Breast epithelium (tissue), 4 donors: ENCODE results near the gene COL9A3. TPM values are rescaled to one million over a fixed set of nuclear protein-coding genes. Genes with fewer than 3 reads are reported as not detected.

Experiments
- DNase-seq, 2 donors: peaks; one replicate each; pipeline ENCODE4 v3.0.0-alpha.2; 2019; ENCODE audit warnings: low spot score in 2 of 2
- H3K27ac ChIP-seq, 2 donors: fragments of 200-600 bp; sonication (generic) in 1 of 2; one replicate each; pipeline ENCODE4 v1.5.1; 2016 to 2019; ENCODE audit warnings: mild to moderate bottlenecking in 1 of 2
- H3K27me3 ChIP-seq, 2 donors: fragments of 200-600 bp; sonication (generic) in 1 of 2; one replicate each; pipeline versions ENCODE4 v1.5.1 to v1.6.0; 2017 to 2019; ENCODE audit warnings: control low read depth in 1 of 2, mild to moderate bottlenecking in 1 of 2
- H3K36me3 ChIP-seq: fragments of 200-600 bp; one replicate; pipeline ENCODE4 v1.5.1; 2019
- H3K4me1 ChIP-seq, 2 donors: fragments of 200-600 bp; sonication (generic); one replicate each; pipeline ENCODE4 v1.5.1; 2016 to 2019; ENCODE audit warnings: control low read depth in 1 of 2
- H3K4me3 ChIP-seq, 3 donors: fragments of 200-600 bp; sonication (generic); 1 replicate in 2 of 3; 2 replicates in 1 of 3; pipeline ENCODE4 v1.5.1; 2016 to 2019; ENCODE audit warnings: mild to moderate bottlenecking in 3 of 3, moderate library complexity in 2 of 3
- H3K9me3 ChIP-seq, 2 donors: fragments of 200-600 bp; sonication (generic) in 1 of 2; one replicate each; pipeline ENCODE4 v1.5.1; 2016 to 2019; ENCODE audit warnings: control low read depth in 1 of 2
- POLR2A ChIP-seq: fragments of 450-650 bp; IDR thresholded peaks from one replicate; pipeline ENCODE4 v1.6.1; 2016; ENCODE audit warnings: antibody characterized with exemption, mild to moderate bottlenecking, moderate library complexity
- POLR2AphosphoS5 ChIP-seq, 3 donors: sonication (generic); formaldehyde crosslinking; IDR thresholded peaks; one replicate each; pipeline ENCODE4 v1.6.1; 2017; ENCODE audit warnings: antibody characterized with exemption in 3 of 3
- intact Hi-C: fragments of 100-400 bp; cut with DNase I; formaldehyde crosslinking; loops from one replicate; pipeline ENCODE4 v1.15.1; 2023; ENCODE audit warnings: low total_unique reads
- total RNA-seq, 3 donors: library from RNA; depleted of rRNA; stranded (reverse); fragments of >200 nt; gene quantifications; one replicate each; pipeline ENCODE4 v1.1.0, GENCODE V29; 2016
- TF ChIP-seq, protein P1 (sequence below), 3 donors: fragments of 450-650 bp; IDR thresholded peaks; one replicate each; pipeline ENCODE4 v1.5.1; 2016 to 2017; ENCODE audit warnings: antibody characterized with exemption in 3 of 3, mild to moderate bottlenecking in 3 of 3, moderate library complexity in 3 of 3

The COL9A3 gene
- total RNA-seq, 3 donors from 2014 or later, result 0.16 to 10.2 (median 5.0) TPM

- Histone ChIP-seq H3K36me3 (no peaks in the 10 kb centered on the region), H3K4me3 (peak overlapping the region; percentile 40 to 88 (median 55)), H3K27me3 (no peaks in the 10 kb centered on the region), H3K4me1 (no peaks in the 10 kb centered on the region), H3K27ac (peak overlapping the region in 1 of 2 donors; percentile 82), H3K9me3 (no peaks in the 10 kb centered on the region)
- TF ChIP-seq, protein P1, sequence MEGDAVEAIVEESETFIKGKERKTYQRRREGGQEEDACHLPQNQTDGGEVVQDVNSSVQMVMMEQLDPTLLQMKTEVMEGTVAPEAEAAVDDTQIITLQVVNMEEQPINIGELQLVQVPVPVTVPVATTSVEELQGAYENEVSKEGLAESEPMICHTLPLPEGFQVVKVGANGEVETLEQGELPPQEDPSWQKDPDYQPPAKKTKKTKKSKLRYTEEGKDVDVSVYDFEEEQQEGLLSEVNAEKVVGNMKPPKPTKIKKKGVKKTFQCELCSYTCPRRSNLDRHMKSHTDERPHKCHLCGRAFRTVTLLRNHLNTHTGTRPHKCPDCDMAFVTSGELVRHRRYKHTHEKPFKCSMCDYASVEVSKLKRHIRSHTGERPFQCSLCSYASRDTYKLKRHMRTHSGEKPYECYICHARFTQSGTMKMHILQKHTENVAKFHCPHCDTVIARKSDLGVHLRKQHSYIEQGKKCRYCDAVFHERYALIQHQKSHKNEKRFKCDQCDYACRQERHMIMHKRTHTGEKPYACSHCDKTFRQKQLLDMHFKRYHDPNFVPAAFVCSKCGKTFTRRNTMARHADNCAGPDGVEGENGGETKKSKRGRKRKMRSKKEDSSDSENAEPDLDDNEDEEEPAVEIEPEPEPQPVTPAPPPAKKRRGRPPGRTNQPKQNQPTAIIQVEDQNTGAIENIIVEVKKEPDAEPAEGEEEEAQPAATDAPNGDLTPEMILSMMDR (IDR thresholded peaks at IDR 0.05), result no peak
- TF ChIP-seq POLR2A (no peak), POLR2AphosphoS5 (IDR thresholded peaks at IDR 0.05) (no peak)
- intact Hi-C loops, result no loop called here
- peak in 1 of 2 donors; percentile 50 for DNase-seq
Observed at GRCh38 chr20:62860924-62861691, 44.3 kb downstream of the COL9A3 start.

GRCh38 chr20:62861726-62862336 lies 45.0 kb downstream of the COL9A3 start, which contains the start of gene TCFL5:
TSS of gene TCFL5 (minus strand) at chr20:62861822. CDS start at chr20:62861670, 152 bp downstream.
- H3K27ac ChIP-seq, result peak within 1 kb of the TSS; percentile 71 to 82
- H3K4me1 ChIP-seq, result no peaks in the 10 kb centered on the region
- peak; percentile 78 to 92 for DNase-seq
- no peaks in the 10 kb centered on the region for H3K9me3 ChIP-seq
- H3K36me3 ChIP-seq, result no peaks in the 10 kb centered on the region
- H3K4me3 ChIP-seq, result peak within 1 kb of the TSS; percentile 40 to 88 (median 55)
- no peaks in the 10 kb centered on the region for H3K27me3 ChIP-seq
- intact Hi-C loops, result no loop called here
- peak; percentile 54 to 70 (median 55) for TF ChIP-seq POLR2AphosphoS5 (IDR thresholded peaks at IDR 0.05)
- TF ChIP-seq POLR2A, result no peak
- TF ChIP-seq, protein P1 (IDR thresholded peaks at IDR 0.05), result no peak

DNA sequence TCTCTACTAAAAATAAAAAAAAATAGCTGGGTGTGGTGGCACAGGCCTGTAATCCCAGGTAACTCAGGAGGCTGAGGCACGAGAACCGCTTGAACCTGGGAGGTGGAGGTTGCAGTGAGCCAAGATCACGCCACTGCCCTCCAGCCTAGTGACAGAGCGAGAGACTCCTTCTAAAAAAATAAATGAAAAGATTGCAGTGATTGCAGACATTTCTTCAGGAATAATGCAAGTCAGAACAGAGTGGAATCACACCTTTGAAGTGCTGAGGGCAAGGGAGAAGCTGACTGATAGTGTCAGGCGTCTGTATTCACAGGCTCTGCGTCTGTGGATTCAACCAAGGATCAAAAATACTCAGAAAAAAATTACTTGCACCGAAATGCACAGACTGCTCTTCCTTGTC lies 47.4 kb downstream of the COL9A3 start:
- TF ChIP-seq, protein P1 (IDR thresholded peaks at IDR 0.05), result no peak
- no peak for TF ChIP-seq POLR2A
- no peak for TF ChIP-seq POLR2AphosphoS5 (IDR thresholded peaks at IDR 0.05)
- Histone ChIP-seq H3K9me3 (no peaks in the 10 kb centered on the region), H3K36me3 (no peaks in the 10 kb centered on the region), H3K4me1 (no peaks in the 10 kb centered on the region), H3K27me3 (no peaks in the 10 kb centered on the region), H3K27ac (no peak overlapping the region), H3K4me3 (no peak overlapping the region)
- peak in 1 of 2 donors; percentile 2 for DNase-seq
- intact Hi-C loops, result no loop called here

GRCh38 chr20:62872184-62872847 lies 55.5 kb downstream of the COL9A3 start:
- TF ChIP-seq POLR2AphosphoS5 (IDR thresholded peaks at IDR 0.05) (no peak), POLR2A (no peak)
- TF ChIP-seq, protein P1 (IDR thresholded peaks at IDR 0.05), result no peak
- no peak overlapping the region for H3K27ac ChIP-seq
- peaks cover 0 to 7% of the 10 kb centered on the region in 2 donors for H3K4me1 ChIP-seq
- H3K36me3 ChIP-seq, result no peaks in the 10 kb centered on the region
- no peak for DNase-seq
- intact Hi-C loops, result no loop called here
- no peak overlapping the region for H3K4me3 ChIP-seq
- no peaks in the 10 kb centered on the region for H3K27me3 ChIP-seq
- no peaks in the 10 kb centered on the region for H3K9me3 ChIP-seq
